IMR-90 (cell line): Measurements from ENCODE around the gene USP16.

Source experiments
- CEBPB ChIP-seq: IDR thresholded peaks from 2 replicates; pipeline ENCODE4 v1.6.1; 2012; ENCODE audit warnings: low read depth, low read length, improper control_type of control experiment
- CTCF ChIP-seq: conservative IDR thresholded peaks from 2 replicates; pipeline ENCODE4 v1.5.1; 2012; ENCODE audit warnings: mild to moderate bottlenecking, low read depth, low read length, improper control_type of control experiment
- POLR2A ChIP-seq: IDR thresholded peaks from 2 replicates; pipeline ENCODE4 v1.6.1; 2012; ENCODE audit warnings: mild to moderate bottlenecking, low read depth, low read length
- USF2 ChIP-seq: fragments of 150-350 bp; IDR thresholded peaks from 2 replicates; pipeline ENCODE4 v1.6.1; 2017; ENCODE audit warnings: mild to moderate bottlenecking, antibody characterized with exemption, low read length, low read depth

- TF ChIP-seq CTCF (no peak), CEBPB (no peak), USF2 (no peak), POLR2A (no peak)
These were observed 45.4 kb upstream of the USP16 start for GRCh38 chr21:28979092-28979491.
